GM21367 (cell line): ENCODE measurements around the gene ECHDC1.

Experiments
- ATAC-seq: cut with Tn5 transposase; IDR thresholded peaks from one replicate; pipeline ENCODE4 v1.9.1; 2021; ENCODE audit not compliant: unreplicated experiment

The ECHDC1 gene

GRCh38 chr6:127290391-127291265 lies 52.8 kb downstream of the ECHDC1 start:
- ATAC-seq = peak; percentile 34

- ATAC-seq = no peak
Observed at GRCh38 chr6:127289934-127290333, 53.5 kb downstream of the ECHDC1 start.

- no peak for ATAC-seq
Observed at GRCh38 chr6:127288705-127289104, 54.7 kb downstream of the ECHDC1 start.

- ATAC-seq = no peak
Observed at GRCh38 chr6:127282184-127282583, 61.2 kb downstream of the ECHDC1 start.

- ATAC-seq = peak; percentile 60
Observed at GRCh38 chr6:127279815-127280214, 63.6 kb downstream of the ECHDC1 start.

GRCh38 chr6:127277878-127278843 lies 65.2 kb downstream of the ECHDC1 start:
- ATAC-seq = no peak

- ATAC-seq = no peak
Observed at GRCh38 chr6:127276331-127276730, 67.1 kb downstream of the ECHDC1 start.

- no peak for ATAC-seq
Observed at GRCh38 chr6:127273499-127273898, 69.9 kb downstream of the ECHDC1 start.

- no peak for ATAC-seq
Observed at GRCh38 chr6:127272576-127272975, 70.8 kb downstream of the ECHDC1 start.

GRCh38 chr6:127267646-127268625 lies 75.5 kb downstream of the ECHDC1 start:
- ATAC-seq = peak; percentile 1

- peak; percentile 70 for ATAC-seq
Observed at GRCh38 chr6:127266892-127267645, 76.3 kb downstream of the ECHDC1 start.

GRCh38 chr6:127266178-127266891 lies 77.1 kb downstream of the ECHDC1 start, which contains the start of gene RNF146:
Gene RNF146, plus strand, starts transcription at chr6:127266864. Its CDS starts 13,475 bp downstream, at chr6:127280339.
- peak; percentile 81 for ATAC-seq

GRCh38 chr6:127263481-127263880 lies 79.9 kb downstream of the ECHDC1 start:
- ATAC-seq = no peak

GRCh38 chr6:127262896-127263295 lies 80.5 kb downstream of the ECHDC1 start:
- no peak for ATAC-seq

GRCh38 chr6:127255286-127255685 lies 88.1 kb downstream of the ECHDC1 start:
- no peak for ATAC-seq

GRCh38 chr6:127249621-127250020 lies 93.8 kb downstream of the ECHDC1 start:
- no peak for ATAC-seq

GRCh38 chr6:127247114-127248096 lies 96.0 kb downstream of the ECHDC1 start:
- ATAC-seq = no peak

- no peak for ATAC-seq
Observed at GRCh38 chr6:127243501-127243900, 99.9 kb downstream of the ECHDC1 start.
